H1 (cell line): Measurements from ENCODE around the gene RAD51B. TPM values are rescaled to one million over a fixed set of nuclear protein-coding genes. Genes with fewer than 3 reads are reported as not detected.

Experiments
- CTCF ChIA-PET: fragments of 300-600 bp; sonication (Branson Sonifier 250); formaldehyde crosslinking; loops from one replicate; lab custom pipeline; 2021; ENCODE audit not compliant: partially characterized antibody; lab: Charles Lee
- POLR2A ChIA-PET: fragments of 300-600 bp; sonication (Branson Sonifier 250); formaldehyde crosslinking; loops from one replicate; lab custom pipeline; 2021; ENCODE audit warnings: inconsistent platforms; ENCODE audit not compliant: partially characterized antibody; lab: Charles Lee
- DNase-seq, 2 experiments: peaks; one replicate each; pipeline versions ENCODE4 v3.0.0 to v3.0.0-alpha.2; 2010 to 2022; ENCODE audit warnings: low spot score in 2 of 2, low read depth in 1 of 2, mixed read lengths in 1 of 2
- FAIRE-seq: peaks from 2 replicates; lab custom pipeline; 2011; peaks lifted over from hg19 to GRCh38; lab: Jason Lieb, UNC
- H2AFZ ChIP-seq: 2 replicates; pipeline ENCODE4 v1.8.1; 2012; ENCODE audit warnings: low read length, inconsistent platforms
- H2AK5ac ChIP-seq: 2 replicates; pipeline ENCODE4 v1.6.1; 2013; ENCODE audit warnings: low read depth, low read length
- H2BK120ac ChIP-seq: replicated peaks from 2 replicates; pipeline ENCODE3; 2013; ENCODE audit warnings: low read depth, low read length, inconsistent platforms
- H2BK12ac ChIP-seq: 2 replicates; pipeline ENCODE4 v1.6.1; 2013; ENCODE audit warnings: low read depth, low read length
- H2BK15ac ChIP-seq: 2 replicates; pipeline ENCODE4 v1.6.1; 2013; ENCODE audit warnings: low read length
- H2BK20ac ChIP-seq: 2 replicates; pipeline ENCODE4 v1.6.1; 2013; ENCODE audit warnings: low read length
- H2BK5ac ChIP-seq: 2 replicates; pipeline ENCODE4 v1.6.1; 2013; ENCODE audit warnings: low read depth, low read length
- H3K14ac ChIP-seq: 2 replicates; pipeline ENCODE4 v1.6.1; 2013; ENCODE audit warnings: inconsistent platforms; ENCODE audit not compliant: insufficient read length
- H3K18ac ChIP-seq: 2 replicates; pipeline ENCODE4 v1.6.1; 2013; ENCODE audit warnings: low read length; ENCODE audit errors: extremely low read depth
- H3K23ac ChIP-seq: 2 replicates; pipeline ENCODE4 v1.6.1; 2013; ENCODE audit warnings: inconsistent platforms; ENCODE audit not compliant: insufficient read length
- H3K23me2 ChIP-seq: 2 replicates; pipeline ENCODE4 v1.6.1; 2013; ENCODE audit warnings: low read depth, low read length
- H3K27ac ChIP-seq: 2 replicates; pipeline ENCODE4 v1.6.1; 2011; ENCODE audit warnings: low read depth, low read length, inconsistent platforms
- H3K27me3 ChIP-seq, 4 experiments: replicated peaks in 1 of 4; 1 replicate in 1 of 4; 2 replicates in 3 of 4; pipeline versions ENCODE4 v1.6.1 to v1.8.1; 2011 to 2013; ENCODE audit warnings: low read length in 3 of 4, mild to moderate bottlenecking in 3 of 4, inconsistent platforms in 2 of 4, mixed read lengths in 2 of 4, moderate library complexity in 1 of 4; ENCODE audit not compliant: control insufficient read depth in 3 of 4, insufficient read depth in 3 of 4; ENCODE audit errors: extremely low read depth in 1 of 4
- H3K36me3 ChIP-seq, 4 experiments: 2 replicates each; pipeline versions ENCODE4 v1.6.1 to v1.8.1; 2011 to 2013; ENCODE audit warnings: mild to moderate bottlenecking in 4 of 4, low read length in 3 of 4, moderate library complexity in 2 of 4, control low read depth in 1 of 4, inconsistent platforms in 1 of 4; ENCODE audit not compliant: insufficient read depth in 4 of 4, control insufficient read depth in 2 of 4
- H3K4ac ChIP-seq: replicated peaks from 2 replicates; pipeline ENCODE3; 2013; ENCODE audit warnings: low read length, low read depth, mixed read lengths, inconsistent platforms; ENCODE audit not compliant: insufficient read length
- H3K4me1 ChIP-seq, 4 experiments: replicated peaks in 1 of 4; 1 replicate in 1 of 4; 2 replicates in 3 of 4; pipeline versions ENCODE4 v1.6.1 to v1.8.1; 2011 to 2013; ENCODE audit warnings: low read length in 3 of 4, inconsistent platforms in 2 of 4, mixed read lengths in 1 of 4; ENCODE audit not compliant: insufficient read depth in 4 of 4, control insufficient read depth in 3 of 4
- H3K4me2 ChIP-seq, 2 experiments: 2 replicates each; pipeline versions ENCODE4 v1.6.1 to v1.8.1; 2011 to 2013; ENCODE audit warnings: low read depth in 2 of 2, low read length in 2 of 2, control low read depth in 1 of 2, inconsistent platforms in 1 of 2, mild to moderate bottlenecking in 1 of 2; ENCODE audit not compliant: insufficient read depth in 1 of 2
- H3K4me3 ChIP-seq, 4 experiments: fragments of 200-600, 300-600 bp in 1 of 4; sonication (generic), shearing (Covaris generic), sonication (Bioruptor Twin) in 1 of 4; 2 replicates each; pipeline versions ENCODE4 v1.5.1 to v1.8.1; 2011 to 2016; ENCODE audit warnings: low read length in 4 of 4, low read depth in 3 of 4, control low read depth in 2 of 4, inconsistent platforms in 2 of 4, mild to moderate bottlenecking in 2 of 4, mixed read lengths in 1 of 4, moderate library complexity in 1 of 4; ENCODE audit not compliant: insufficient read depth in 2 of 4; ENCODE audit errors: extremely low read depth in 1 of 4
- H3K56ac ChIP-seq: replicated peaks from 2 replicates; pipeline ENCODE3; 2013; ENCODE audit warnings: low read depth, mild to moderate bottlenecking, mixed read lengths, low read length, inconsistent platforms; ENCODE audit not compliant: insufficient read length
- H3K79me1 ChIP-seq: 2 replicates; pipeline ENCODE4 v1.6.1; 2013; ENCODE audit warnings: low read depth, low read length, control low read depth
- H3K79me2 ChIP-seq, 2 experiments: 2 replicates each; pipeline versions ENCODE4 v1.6.1 to v1.8.1; 2012 to 2013; ENCODE audit warnings: low read length in 2 of 2, mild to moderate bottlenecking in 2 of 2, inconsistent platforms in 1 of 2; ENCODE audit not compliant: insufficient read depth in 2 of 2, control insufficient read depth in 1 of 2
- H3K9ac ChIP-seq, 4 experiments: replicated peaks in 1 of 4; 1 replicate in 1 of 4; 2 replicates in 3 of 4; pipeline versions ENCODE4 v1.6.1 to v1.8.1; 2011 to 2013; ENCODE audit warnings: low read depth in 3 of 4, low read length in 3 of 4, control low read depth in 2 of 4, mild to moderate bottlenecking in 2 of 4, moderate library complexity in 2 of 4, inconsistent platforms in 1 of 4; ENCODE audit errors: extremely low read depth in 1 of 4
- H3K9me3 ChIP-seq, 2 experiments: 2 replicates each; pipeline versions ENCODE4 v1.6.1 to v1.8.1; 2012 to 2013; ENCODE audit warnings: mild to moderate bottlenecking in 2 of 2, moderate library complexity in 2 of 2, control low read depth in 1 of 2, inconsistent platforms in 1 of 2, low read depth in 1 of 2, low read length in 1 of 2, mixed read lengths in 1 of 2; ENCODE audit not compliant: insufficient read depth in 2 of 2
- H4K20me1 ChIP-seq, 2 experiments: replicated peaks in 1 of 2; 2 replicates each; pipeline versions ENCODE3 to v1.8.1; 2011 to 2013; ENCODE audit warnings: inconsistent platforms in 2 of 2, low read length in 2 of 2, mild to moderate bottlenecking in 1 of 2; ENCODE audit not compliant: insufficient read depth in 2 of 2, control insufficient read depth in 1 of 2
- H4K5ac ChIP-seq: 2 replicates; pipeline ENCODE4 v1.6.1; 2013; ENCODE audit warnings: low read length, low read depth, mixed read lengths, inconsistent platforms; ENCODE audit not compliant: insufficient read length
- H4K8ac ChIP-seq: 2 replicates; pipeline ENCODE4 v1.8.0; 2013; ENCODE audit warnings: mild to moderate bottlenecking, moderate library complexity, low read length, inconsistent platforms; ENCODE audit not compliant: insufficient read depth; ENCODE audit errors: extremely low read depth
- H4K91ac ChIP-seq: replicated peaks from 2 replicates; pipeline ENCODE3; 2013; ENCODE audit warnings: low read length, mixed read lengths, inconsistent platforms; ENCODE audit not compliant: insufficient read length
- CREB1 ChIP-seq: IDR thresholded peaks from 2 replicates; pipeline ENCODE4 v1.6.1; 2012; ENCODE audit warnings: inconsistent platforms
- E2F6 ChIP-seq: IDR thresholded peaks from 2 replicates; pipeline ENCODE4 v1.6.1; 2012; ENCODE audit warnings: inconsistent platforms
- EP300 ChIP-seq, 2 experiments: IDR thresholded peaks; 1 replicate in 1 of 2; 2 replicates in 1 of 2; pipeline ENCODE4 v1.6.1; 2011 to 2012; ENCODE audit warnings: low read depth in 2 of 2, low read length in 2 of 2, mild to moderate bottlenecking in 2 of 2, borderline replicate concordance in 1 of 2, inconsistent platforms in 1 of 2, moderate library complexity in 1 of 2
- KDM5A ChIP-seq: fragments of 200-600 bp; IDR thresholded peaks from 2 replicates; pipeline ENCODE4 v1.7.1; 2012; ENCODE audit warnings: mild to moderate bottlenecking, low read length, inconsistent platforms, mixed read lengths
- NRF1 ChIP-seq: IDR thresholded peaks from 2 replicates; pipeline ENCODE4 v1.6.1; 2011; ENCODE audit warnings: mild to moderate bottlenecking, low read depth, low read length, improper control_type of control experiment
- RAD21 ChIP-seq, 2 experiments: IDR thresholded peaks in 1 of 2; conservative IDR thresholded peaks in 1 of 2; 2 replicates each; pipeline ENCODE4 v1.6.1; 2011; ENCODE audit warnings: low read depth in 2 of 2, low read length in 2 of 2, improper control_type of control experiment in 1 of 2, inconsistent platforms in 1 of 2, mild to moderate bottlenecking in 1 of 2, moderate library complexity in 1 of 2
- WGBS, 2 experiments: shearing (Covaris generic) in 1 of 2; methylation state at CpG; one replicate each; pipeline versions ENCODE4 v1.1.6 to v1.1.7; 2013 to 2015; ENCODE audit warnings: low lambda C conversion rate in 2 of 2, mixed read lengths in 2 of 2, inconsistent platforms in 1 of 2, low coverage in 1 of 2, missing lambda C conversion rate in 1 of 2; ENCODE audit not compliant: insufficient replicate concordance in 2 of 2, insufficient coverage in 1 of 2, insufficient read length in 1 of 2; ENCODE audit errors: extremely low coverage in 1 of 2, missing lambda C conversion rate in 1 of 2; 5-methylcytosine and 5-hydroxymethylcytosine counted together
- polyA plus RNA-seq, 7 experiments: library from polyadenylated mRNA; depleted of rRNA in 3 of 7; stranded (reverse) in 5 of 7; unstranded in 2 of 7; fragments of >200 nt in 5 of 7; fragments of 200-250 nt in 2 of 7; gene quantifications; 1 replicate in 5 of 7; 2 replicates in 1 of 7; 4 replicates in 1 of 7; pipeline versions ENCODE4 v1.2.1 to v1.2.3, GENCODE V29; 2011 to 2013; ENCODE audit warnings: missing spikeins in 2 of 7, mixed read lengths in 2 of 7
- total RNA-seq: library from RNA; stranded (reverse); fragmentation: NEBNext Ultra II Directional; extraction: Animal tissue kit (Norgen Biotek cat#: 25700); gene quantifications from 2 replicates; pipeline ENCODE4 v1.2.1, GENCODE V29; 2021
- TF ChIP-seq, protein P1 (sequence below): IDR thresholded peaks from 2 replicates; pipeline ENCODE4 v1.6.1; 2012; ENCODE audit warnings: low read length, inconsistent platforms

Gene RAD51B
- total and polyA plus RNA-seq, 2 of the 8 experiments (the other 6 are each of a cell fraction or from before 2014, with no cell fraction given): 3.9 to 14.9 TPM

GRCh38 chr14:68373847-68374444 is 554.4 kb downstream of the RAD51B start:
- Histone ChIP-seq H3K18ac (no peak overlapping the region), H4K8ac (no peak overlapping the region), H2BK120ac (no peak overlapping the region), H3K56ac (no peak overlapping the region), H2AFZ (no peak overlapping the region), H3K27me3 (no peaks in the 10 kb centered on the region), H2BK20ac (no peak overlapping the region), H4K5ac (no peak overlapping the region), H3K4me2 (no peak overlapping the region), H3K23ac (no peak overlapping the region), H4K91ac (no peak overlapping the region), H3K14ac (no peak overlapping the region), H3K79me2 (no peaks in the 10 kb centered on the region), H2BK12ac (no peak overlapping the region), H3K79me1 (no peaks in the 10 kb centered on the region), H3K4me3 (no peak overlapping the region), H3K9me3 (no peaks in the 10 kb centered on the region), H3K36me3 (no peaks in the 10 kb centered on the region), H3K4ac (no peak overlapping the region), H2BK15ac (no peak overlapping the region), H4K20me1 (no peaks in the 10 kb centered on the region), H3K23me2 (no peaks in the 10 kb centered on the region), H2BK5ac (no peak overlapping the region), H3K27ac (no peak overlapping the region), H3K9ac (no peak overlapping the region), H2AK5ac (no peak overlapping the region), H3K4me1 (peaks cover 0 to 6% (median 4%) of the 10 kb centered on the region in 4 experiments; a peak in 3 of 7 replicates)
- 85% methylated on average over 2 of the region's 2 CpGs; no CpG with 5 or more reads in 1 of the 2 experiments for WGBS, 2 experiments
- FAIRE-seq (no peak), DNase-seq (no peak)
- POLR2A ChIA-PET: interaction anchor here (1.2 to 1.9 kb wide), 4 partner anchors 11 to 255 kb away, joined by 3 to 5 read pairs (median 4); no protein-coding TSS in a partner anchor
- no peak for TF ChIP-seq NRF1
- TF ChIP-seq RAD21 (IDR thresholded peaks at IDR 0.05 in 1 of 2, conservative IDR thresholded peaks at IDR 0.05 in 1 of 2; ENCODE audit: low read depth in 2 of 2, low read length in 2 of 2): peak; percentile 5 to 12; a peak in 1 of 4 replicates
- TF ChIP-seq E2F6: no peak
- TF ChIP-seq, protein P1, sequence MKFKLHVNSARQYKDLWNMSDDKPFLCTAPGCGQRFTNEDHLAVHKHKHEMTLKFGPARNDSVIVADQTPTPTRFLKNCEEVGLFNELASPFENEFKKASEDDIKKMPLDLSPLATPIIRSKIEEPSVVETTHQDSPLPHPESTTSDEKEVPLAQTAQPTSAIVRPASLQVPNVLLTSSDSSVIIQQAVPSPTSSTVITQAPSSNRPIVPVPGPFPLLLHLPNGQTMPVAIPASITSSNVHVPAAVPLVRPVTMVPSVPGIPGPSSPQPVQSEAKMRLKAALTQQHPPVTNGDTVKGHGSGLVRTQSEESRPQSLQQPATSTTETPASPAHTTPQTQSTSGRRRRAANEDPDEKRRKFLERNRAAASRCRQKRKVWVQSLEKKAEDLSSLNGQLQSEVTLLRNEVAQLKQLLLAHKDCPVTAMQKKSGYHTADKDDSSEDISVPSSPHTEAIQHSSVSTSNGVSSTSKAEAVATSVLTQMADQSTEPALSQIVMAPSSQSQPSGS: no peak
- TF ChIP-seq EP300 (IDR thresholded peaks at IDR 0.05; ENCODE audit: borderline replicate concordance in 1 of 2, low read depth in 2 of 2, low read length in 2 of 2): no peak
- no peak for TF ChIP-seq KDM5A
- TF ChIP-seq CREB1: no peak
- CTCF ChIA-PET: interaction anchor here (0.6 to 1.9 kb wide), 7 partner anchors 11 to 415 kb away, joined by 3 to 10 read pairs (median 3); no protein-coding TSS in a partner anchor
